Esophagus muscularis mucosa (tissue), 4 donors: ENCODE results near the gene ALOX12B.

Experiments used
- EP300 ChIP-seq: sonication (generic); formaldehyde crosslinking; IDR thresholded peaks from one replicate; pipeline ENCODE4 v1.6.1; 2017; ENCODE audit warnings: antibody characterized with exemption
- POLR2A ChIP-seq: fragments of 450-650 bp; IDR thresholded peaks from one replicate; pipeline ENCODE4 v1.6.1; 2017; ENCODE audit warnings: antibody characterized with exemption, moderate library complexity, mild to moderate bottlenecking, low read depth
- TF ChIP-seq, protein P1 (sequence below), 3 experiments: fragments of 200-600 bp in 2 of 3; fragments of 450-650 bp in 1 of 3; sonication (generic) in 2 of 3; IDR thresholded peaks; one replicate each; pipeline ENCODE4 v1.5.1; 2017 to 2019; ENCODE audit warnings: antibody characterized with exemption in 3 of 3, mild to moderate bottlenecking in 2 of 3, moderate library complexity in 1 of 3

DNA sequence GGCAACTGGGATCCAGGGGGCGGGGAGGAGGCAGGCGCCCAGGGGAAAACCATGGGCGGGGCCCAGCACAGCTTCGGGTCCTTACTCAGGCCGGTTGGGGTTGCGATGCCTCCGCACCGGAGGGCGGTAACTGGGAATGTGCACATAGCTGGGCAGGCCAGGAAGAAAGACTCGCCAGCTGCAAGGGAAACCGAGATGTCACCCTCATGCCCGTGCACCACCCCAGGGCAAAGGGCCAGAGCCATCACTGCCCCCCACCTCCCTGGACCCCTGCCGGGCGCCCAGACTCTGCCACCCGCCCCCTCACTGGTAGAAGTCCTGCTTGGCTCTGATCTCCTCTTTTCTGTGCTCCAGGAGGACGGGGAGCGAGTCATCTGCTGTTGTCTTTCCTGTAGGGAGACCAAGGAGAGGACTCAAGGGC lies 6.7 kb downstream of the ALOX12B start:
- TF ChIP-seq, protein P1, sequence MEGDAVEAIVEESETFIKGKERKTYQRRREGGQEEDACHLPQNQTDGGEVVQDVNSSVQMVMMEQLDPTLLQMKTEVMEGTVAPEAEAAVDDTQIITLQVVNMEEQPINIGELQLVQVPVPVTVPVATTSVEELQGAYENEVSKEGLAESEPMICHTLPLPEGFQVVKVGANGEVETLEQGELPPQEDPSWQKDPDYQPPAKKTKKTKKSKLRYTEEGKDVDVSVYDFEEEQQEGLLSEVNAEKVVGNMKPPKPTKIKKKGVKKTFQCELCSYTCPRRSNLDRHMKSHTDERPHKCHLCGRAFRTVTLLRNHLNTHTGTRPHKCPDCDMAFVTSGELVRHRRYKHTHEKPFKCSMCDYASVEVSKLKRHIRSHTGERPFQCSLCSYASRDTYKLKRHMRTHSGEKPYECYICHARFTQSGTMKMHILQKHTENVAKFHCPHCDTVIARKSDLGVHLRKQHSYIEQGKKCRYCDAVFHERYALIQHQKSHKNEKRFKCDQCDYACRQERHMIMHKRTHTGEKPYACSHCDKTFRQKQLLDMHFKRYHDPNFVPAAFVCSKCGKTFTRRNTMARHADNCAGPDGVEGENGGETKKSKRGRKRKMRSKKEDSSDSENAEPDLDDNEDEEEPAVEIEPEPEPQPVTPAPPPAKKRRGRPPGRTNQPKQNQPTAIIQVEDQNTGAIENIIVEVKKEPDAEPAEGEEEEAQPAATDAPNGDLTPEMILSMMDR (IDR thresholded peaks at IDR 0.05) = no peak
- TF ChIP-seq EP300 (no peak), POLR2A (no peak)
